Endodermal cell (in vitro differentiated cells): ENCODE results near the gene RPTOR. TPM values are rescaled to one million over a fixed set of nuclear protein-coding genes. Genes with fewer than 3 reads are reported as not detected.

Experiments used
- DNase-seq: peaks from one replicate; pipeline ENCODE4 v3.0.0-alpha.2; 2017
- H3K27ac ChIP-seq: 2 replicates; pipeline ENCODE4 v1.5.1; 2013; ENCODE audit warnings: mild to moderate bottlenecking, low read depth, low read length, moderate library complexity
- H3K27me3 ChIP-seq: 2 replicates; pipeline ENCODE4 v1.6.1; 2013; ENCODE audit warnings: mild to moderate bottlenecking, low read length, moderate library complexity; ENCODE audit not compliant: insufficient read depth, control insufficient read depth, poor library complexity, severe bottlenecking
- H3K36me3 ChIP-seq: 2 replicates; pipeline ENCODE4 v1.7.0; 2013; ENCODE audit warnings: mild to moderate bottlenecking, low read length, moderate library complexity; ENCODE audit not compliant: control insufficient read depth, insufficient read depth
- H3K4me1 ChIP-seq: one replicate; pipeline ENCODE4 v1.7.0; 2013; ENCODE audit warnings: low read length; ENCODE audit not compliant: control insufficient read depth, insufficient read depth
- H3K4me3 ChIP-seq: 2 replicates; pipeline ENCODE4 v1.5.1; 2013; ENCODE audit warnings: mild to moderate bottlenecking, low read length, moderate library complexity
- H3K9ac ChIP-seq: 2 replicates; pipeline ENCODE4 v1.6.1; 2013; ENCODE audit warnings: mild to moderate bottlenecking, low read length, moderate library complexity; ENCODE audit not compliant: poor library complexity, severe bottlenecking; ENCODE audit errors: extremely low read depth
- H3K9me3 ChIP-seq: 2 replicates; pipeline ENCODE4 v1.6.1; 2013; ENCODE audit warnings: mild to moderate bottlenecking, low read length, moderate library complexity; ENCODE audit not compliant: control insufficient read depth
- H3K27ac Mint-ChIP-seq: 2 replicates; pipeline ENCODE4 v1.8.0; 2020; ENCODE audit warnings: mixed read lengths
- H3K27me3 Mint-ChIP-seq: 2 replicates; pipeline ENCODE4 v1.8.0; 2021; ENCODE audit warnings: mild to moderate bottlenecking, mixed read lengths; ENCODE audit not compliant: insufficient read depth
- H3K36me3 Mint-ChIP-seq: 2 replicates; pipeline ENCODE4 v1.8.0; 2020; ENCODE audit warnings: low read depth, mixed read lengths
- H3K4me1 Mint-ChIP-seq: 2 replicates; pipeline ENCODE4 v1.8.0; 2020; ENCODE audit warnings: mixed read lengths
- H3K4me3 Mint-ChIP-seq: 2 replicates; pipeline ENCODE4 v1.8.0; 2020; ENCODE audit warnings: mild to moderate bottlenecking, moderate library complexity, mixed read lengths
- H3K9me3 Mint-ChIP-seq: 2 replicates; pipeline ENCODE4 v1.8.0; 2020; ENCODE audit warnings: mild to moderate bottlenecking, mixed read lengths
- CTCF ChIP-seq: fragments of 200-600 bp; sonication (generic); conservative IDR thresholded peaks from 2 replicates; pipeline ENCODE4 v1.5.0; 2021; ENCODE audit warnings: antibody characterized with exemption, mild to moderate bottlenecking
- WGBS, 2 experiments: methylation state at CpG; one replicate each; pipeline versions ENCODE4 v1.1.5 to v1.1.7; 2013; ENCODE audit warnings: missing lambda C conversion rate in 2 of 2, mixed read lengths in 1 of 2; ENCODE audit not compliant: insufficient coverage in 1 of 2, insufficient read length in 1 of 2; 5-methylcytosine and 5-hydroxymethylcytosine counted together
- total RNA-seq, 2 donors: library from RNA; stranded (reverse); fragmentation: NEBNext Ultra II Directional in 1 of 2; extraction: Animal tissue kit (Norgen Biotek cat#: 25700) in 1 of 2; gene quantifications; 2 replicates in 1 of 2; 3 replicates in 1 of 2; pipeline ENCODE4 v1.2.1, GENCODE V29; 2021

RPTOR gene
- total RNA-seq, 2 donors from 2014 or later, result 45.1 to 53.4 TPM

GRCh38 chr17:80517641-80518040, 27.0 kb upstream of the RPTOR start:
- no peaks in the 10 kb centered on the region for H3K36me3 Mint-ChIP-seq
- no peak for DNase-seq
- no peaks in the 10 kb centered on the region for H3K4me1 Mint-ChIP-seq
- Histone ChIP-seq H3K36me3 (no peaks in the 10 kb centered on the region), H3K9me3 (no peaks in the 10 kb centered on the region), H3K27ac (no peak overlapping the region), H3K9ac (no peak overlapping the region), H3K27me3 (peaks cover 18% of the 10 kb centered on the region), H3K4me3 (no peak overlapping the region), H3K4me1 (no peaks in the 10 kb centered on the region)
- no peak for TF ChIP-seq CTCF
- H3K27me3 Mint-ChIP-seq, result peaks cover 22% of the 10 kb centered on the region
- H3K9me3 Mint-ChIP-seq, result no peaks in the 10 kb centered on the region
- no peak overlapping the region for H3K4me3 Mint-ChIP-seq
- H3K27ac Mint-ChIP-seq, result no peak overlapping the region
- WGBS, 2 experiments, result 92 to 95% methylated on average over 3 of the region's 3 CpGs

GRCh38 chr17:80518392-80518791, 26.2 kb upstream of the RPTOR start:
- H3K27ac Mint-ChIP-seq, result no peak overlapping the region
- Histone ChIP-seq H3K9me3 (no peaks in the 10 kb centered on the region), H3K4me3 (no peak overlapping the region), H3K9ac (no peak overlapping the region), H3K27me3 (peaks cover 18% of the 10 kb centered on the region), H3K36me3 (no peaks in the 10 kb centered on the region), H3K27ac (no peak overlapping the region), H3K4me1 (no peaks in the 10 kb centered on the region)
- no peaks in the 10 kb centered on the region for H3K36me3 Mint-ChIP-seq
- H3K4me3 Mint-ChIP-seq, result no peak overlapping the region
- H3K9me3 Mint-ChIP-seq, result no peaks in the 10 kb centered on the region
- no peak for TF ChIP-seq CTCF
- no peak for DNase-seq
- no peaks in the 10 kb centered on the region for H3K4me1 Mint-ChIP-seq
- H3K27me3 Mint-ChIP-seq, result peaks cover 23% of the 10 kb centered on the region
- 75 to 89% methylated on average over 1 of the region's 1 CpG for WGBS, 2 experiments

GRCh38 chr17:80519091-80519781, 25.4 kb upstream of the RPTOR start:
- Mint-ChIP-seq H3K4me1 (peaks cover under 1% of the 10 kb centered on the region), H3K9me3 (no peaks in the 10 kb centered on the region), H3K36me3 (no peaks in the 10 kb centered on the region), H3K4me3 (no peak overlapping the region), H3K27ac (no peak overlapping the region), H3K27me3 (peaks cover 20% of the 10 kb centered on the region)
- Histone ChIP-seq H3K27ac (no peak overlapping the region), H3K27me3 (peaks cover 18% of the 10 kb centered on the region), H3K4me1 (no peaks in the 10 kb centered on the region), H3K9me3 (no peaks in the 10 kb centered on the region), H3K9ac (no peak overlapping the region), H3K4me3 (no peak overlapping the region), H3K36me3 (no peaks in the 10 kb centered on the region)
- 73 to 89% methylated on average over 5 to 7 of the region's 7 CpGs for WGBS, 2 experiments
- DNase-seq, result no peak
- TF ChIP-seq CTCF, result no peak
